ENCODE data around the gene LAMB3.

LAMB3 gene

GRCh38 chr1:209617047-209617673, 35.1 kb downstream of the LAMB3 start:
- DNase-seq = no peak

- DNase-seq = no peak
Measured at GRCh38 chr1:209616366-209617046, 35.7 kb downstream of the LAMB3 start.

DNA sequence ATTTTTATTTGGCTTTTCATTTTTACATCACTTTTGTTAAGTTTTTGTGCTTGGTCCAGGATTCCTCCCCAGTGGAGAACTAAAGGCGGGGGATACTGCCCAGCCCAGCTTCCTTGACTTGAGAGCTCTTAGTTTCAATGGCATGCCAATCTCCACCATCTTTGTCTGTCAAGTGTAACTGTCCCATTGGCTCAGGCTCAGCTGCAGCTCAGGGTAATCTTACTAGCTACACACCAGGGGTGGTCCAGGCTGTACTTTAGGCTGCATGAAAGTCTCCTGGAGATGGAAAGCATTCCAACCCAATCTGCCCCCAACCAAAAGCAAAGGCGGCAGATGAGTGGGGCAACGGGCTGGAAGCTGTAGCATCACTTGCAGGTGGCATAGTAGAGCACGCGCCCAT, 37.3 kb downstream of the LAMB3 start:
- no peak for DNase-seq

- no peak for DNase-seq
Measured at GRCh38 chr1:209614151-209614420, 38.1 kb downstream of the LAMB3 start.

DNA sequence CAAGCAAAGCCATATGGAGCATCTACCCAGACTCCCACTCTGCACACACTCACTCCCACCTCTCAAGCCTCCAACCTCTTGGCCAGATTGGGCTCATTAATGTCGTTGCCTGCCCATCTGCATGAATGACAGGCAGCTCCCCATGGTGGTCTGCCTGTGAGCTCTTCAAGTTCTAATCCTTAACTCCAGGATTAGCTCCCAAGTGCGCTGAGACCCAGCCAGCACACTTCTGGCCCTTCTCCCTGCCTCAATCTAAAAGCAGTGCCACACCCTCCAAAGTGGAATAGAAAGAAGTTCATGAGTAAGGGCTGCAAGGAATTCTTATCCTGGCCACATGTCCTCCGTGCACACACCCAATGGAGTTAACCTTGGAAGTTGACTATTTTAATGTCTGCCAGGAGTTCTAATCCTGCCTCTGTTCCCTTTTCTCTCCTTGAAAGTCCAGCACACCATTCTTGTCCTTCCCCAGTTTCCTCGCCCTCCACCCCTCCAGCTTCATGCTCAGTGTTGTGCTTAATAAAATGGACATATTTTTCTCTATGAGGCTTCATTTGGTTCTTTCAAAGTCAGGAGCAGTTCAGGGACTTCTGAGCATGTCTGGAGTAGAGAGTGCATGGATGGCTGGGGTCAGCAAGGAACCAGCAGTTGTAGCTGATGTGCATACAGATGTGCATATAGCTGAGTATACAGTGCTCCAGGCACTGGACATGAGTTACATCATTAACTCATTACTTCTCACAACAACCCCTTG, 38.6 kb downstream of the LAMB3 start:
- DNase-seq = no peak

DNA sequence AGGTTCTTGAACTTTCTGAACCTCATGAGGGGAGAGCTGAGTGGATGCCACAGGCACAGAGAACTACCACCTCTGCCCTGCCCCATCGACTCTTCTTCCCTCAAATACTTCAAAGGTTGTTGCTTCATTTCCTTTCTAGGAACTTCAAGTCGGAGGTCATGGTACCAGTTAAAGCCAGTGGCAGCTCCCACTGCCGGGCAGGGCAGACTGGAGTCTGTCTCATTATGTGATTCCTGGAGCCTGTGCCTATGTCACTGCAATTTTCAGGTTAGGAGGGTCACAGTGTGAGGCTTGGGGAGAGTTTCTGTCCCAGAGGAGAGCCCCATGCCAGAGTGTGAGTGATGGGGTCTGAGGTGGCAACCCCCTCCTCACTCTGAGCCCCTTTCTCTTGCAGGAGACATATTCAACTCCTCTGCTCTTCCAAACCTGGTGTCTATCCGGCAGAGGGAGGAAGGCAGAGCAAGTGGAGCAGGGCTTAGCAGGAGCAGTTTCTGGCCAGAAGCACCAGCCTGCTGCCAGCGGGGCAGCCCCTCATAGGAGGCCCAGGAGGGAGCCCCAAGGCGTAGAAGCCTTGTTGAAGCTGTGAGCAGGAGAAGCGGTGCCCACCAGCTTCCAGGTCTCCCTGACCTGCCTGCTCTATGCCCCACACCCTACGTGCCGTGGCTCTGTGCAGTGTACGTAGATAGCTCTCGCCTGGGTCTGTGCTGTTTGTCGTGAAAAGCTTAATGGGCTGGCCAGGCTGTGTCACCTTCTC, 39.4 kb downstream of the LAMB3 start:
- no peak for DNase-seq

GRCh38 chr1:209611771-209612570, 40.3 kb downstream of the LAMB3 start:
- DNase-seq = no peak

- DNase-seq = no peak
Measured at GRCh38 chr1:209610631-209610905, 41.7 kb downstream of the LAMB3 start.

GRCh38 chr1:209609791-209610630, 42.2 kb downstream of the LAMB3 start:
- DNase-seq = no peak

GRCh38 chr1:209609041-209609790, 43.0 kb downstream of the LAMB3 start:
- no peak for DNase-seq

- DNase-seq = no peak
Measured at GRCh38 chr1:209607795-209608178, 44.4 kb downstream of the LAMB3 start.

DNA sequence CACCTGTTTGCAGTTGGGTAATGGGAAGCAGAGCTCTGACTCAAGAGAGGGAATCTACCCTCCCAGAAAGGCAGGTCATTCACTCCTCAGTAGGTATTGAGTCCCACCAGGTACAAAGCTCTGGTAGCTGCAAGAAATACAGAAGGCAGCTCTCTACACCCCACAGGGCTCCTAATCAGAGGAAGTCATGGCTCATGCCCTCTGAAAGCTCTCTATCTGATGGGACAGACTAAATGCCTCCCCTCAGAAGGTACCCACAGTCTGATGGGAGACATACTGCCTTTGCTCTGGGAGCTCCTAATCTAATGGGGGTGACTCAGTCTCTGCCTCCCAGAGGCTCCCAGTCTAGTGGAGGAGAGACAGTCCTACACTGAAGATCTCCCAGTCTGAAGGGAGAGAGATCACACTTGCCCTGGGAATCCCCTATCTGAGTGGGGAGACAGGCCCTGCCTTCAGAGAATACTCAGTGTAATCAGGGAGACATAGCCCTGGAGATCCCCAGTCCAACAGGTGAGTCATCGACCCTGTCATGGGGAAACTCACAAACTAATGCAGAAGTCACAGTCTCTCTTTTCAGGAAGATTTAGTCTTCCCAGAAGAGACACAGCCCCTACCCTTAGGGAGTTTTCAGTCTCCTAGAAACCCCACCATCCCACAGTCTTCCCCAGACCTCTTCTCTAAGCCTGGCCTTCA, 45.0 kb downstream of the LAMB3 start:
- DNase-seq = no peak

DNA sequence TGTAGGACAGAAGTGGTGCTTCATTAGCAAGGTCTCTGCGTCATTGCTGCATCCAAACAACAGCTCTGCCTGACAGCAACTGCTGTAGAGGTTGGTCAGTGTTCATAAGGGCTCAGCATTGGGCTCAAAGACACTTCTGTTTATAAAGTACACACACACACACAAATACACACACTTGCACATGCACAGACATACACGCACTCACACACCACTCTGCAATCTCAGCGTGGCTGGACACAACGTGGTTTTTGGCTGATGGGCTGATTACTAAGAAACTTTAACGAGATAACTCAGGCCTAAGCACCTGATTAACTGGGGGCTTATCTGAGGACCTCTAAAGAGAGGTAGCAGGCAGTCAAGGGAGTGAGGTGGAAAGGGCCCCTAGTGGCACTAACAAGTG, 48.3 kb downstream of the LAMB3 start:
- DNase-seq = no peak

DNA sequence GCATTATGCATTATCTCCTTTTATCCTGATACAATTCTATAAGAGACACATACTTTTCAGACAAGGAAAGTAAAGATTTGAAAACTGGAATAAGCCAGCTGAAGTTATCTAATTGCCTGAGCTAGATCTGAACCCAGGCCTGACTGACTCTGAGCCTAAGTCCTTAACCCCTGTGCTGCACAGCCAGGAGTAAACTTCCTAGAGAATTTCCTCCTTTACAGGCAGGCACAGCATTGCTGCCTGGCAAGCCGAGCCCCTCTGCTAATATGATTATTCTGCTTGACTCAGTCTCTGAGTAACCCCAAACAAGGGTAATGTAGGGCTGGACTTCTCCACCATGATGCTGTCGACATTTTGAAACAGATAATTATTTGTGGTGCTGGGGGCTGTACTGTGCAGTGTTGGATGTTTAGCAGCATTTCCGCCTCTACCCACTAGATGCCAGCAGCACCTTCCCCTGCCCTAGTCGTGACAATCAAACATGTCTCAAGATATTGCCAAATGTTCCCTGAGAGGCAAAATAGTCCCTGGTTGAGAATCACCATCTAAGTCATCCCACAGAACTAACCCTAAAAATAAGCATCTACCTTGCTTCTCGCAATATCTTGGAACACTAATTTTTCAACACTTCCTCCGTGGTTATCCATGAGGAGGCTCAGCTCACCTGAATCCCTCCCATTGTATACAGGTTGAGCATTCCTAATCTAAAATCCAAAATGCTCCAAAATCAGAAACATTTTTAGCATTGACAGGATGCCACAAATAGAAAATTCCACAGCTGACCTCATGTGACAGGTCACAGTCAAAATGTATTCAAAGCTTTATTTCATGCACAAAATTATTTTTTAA, 50.2 kb downstream of the LAMB3 start:
- DNase-seq = peak; percentile 27

- DNase-seq = no peak
Measured at GRCh38 chr1:209600541-209600940, 51.7 kb downstream of the LAMB3 start.

GRCh38 chr1:209598227-209598626, 54.0 kb downstream of the LAMB3 start:
- DNase-seq = no peak

DNA sequence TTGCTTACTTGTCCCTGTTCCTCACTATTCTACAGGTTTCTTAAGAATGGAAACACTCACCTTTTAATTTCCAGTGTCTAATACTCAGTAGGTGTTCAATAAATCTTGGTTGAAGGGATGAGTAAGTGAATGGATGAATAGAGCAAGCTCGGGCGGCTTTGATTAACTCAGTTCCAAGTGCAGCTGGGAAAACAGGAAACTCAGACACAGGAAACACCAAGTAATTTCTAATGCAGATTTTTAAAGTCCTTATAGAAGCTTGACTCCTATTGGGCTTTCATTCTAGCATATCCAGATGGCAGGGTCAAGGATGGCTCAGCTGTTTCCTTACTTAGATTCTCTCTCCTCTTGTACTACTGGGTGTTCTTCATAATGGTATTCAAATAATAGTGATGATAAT, 54.7 kb downstream of the LAMB3 start:
- DNase-seq = no peak

DNA sequence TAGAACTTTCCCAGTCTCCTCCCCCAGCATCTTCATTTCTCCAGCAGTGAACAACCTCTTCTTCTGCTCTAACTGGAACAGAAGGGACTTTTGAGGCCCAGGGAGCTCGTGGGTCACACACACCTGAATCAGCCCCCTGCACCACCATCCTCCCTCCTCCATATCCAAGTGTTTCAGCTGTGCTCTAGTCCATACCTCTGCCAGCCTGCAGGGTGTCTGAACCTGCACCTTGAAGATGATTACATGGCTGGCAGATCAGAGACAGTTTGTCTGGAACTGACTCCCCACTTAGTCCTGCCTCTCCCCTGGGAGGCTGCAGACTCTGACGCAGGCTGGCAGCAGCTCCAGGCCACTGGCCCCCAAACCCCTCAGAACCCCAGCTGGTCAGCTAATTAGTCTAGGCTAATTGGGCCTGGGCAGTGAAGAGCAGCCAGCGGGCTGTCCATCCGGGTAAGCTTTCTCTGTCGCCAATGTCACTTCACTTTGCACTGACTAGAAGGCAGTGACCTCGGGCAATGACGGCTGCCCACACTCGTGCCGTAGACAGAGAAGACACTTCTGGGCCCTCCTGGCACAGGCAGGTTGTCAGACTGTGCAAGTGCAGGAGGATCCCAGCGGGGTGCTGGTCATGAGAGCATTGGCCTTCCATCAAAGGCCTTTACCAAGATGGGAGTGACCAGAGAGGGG, 56.5 kb downstream of the LAMB3 start:
- no peak for DNase-seq

DNA sequence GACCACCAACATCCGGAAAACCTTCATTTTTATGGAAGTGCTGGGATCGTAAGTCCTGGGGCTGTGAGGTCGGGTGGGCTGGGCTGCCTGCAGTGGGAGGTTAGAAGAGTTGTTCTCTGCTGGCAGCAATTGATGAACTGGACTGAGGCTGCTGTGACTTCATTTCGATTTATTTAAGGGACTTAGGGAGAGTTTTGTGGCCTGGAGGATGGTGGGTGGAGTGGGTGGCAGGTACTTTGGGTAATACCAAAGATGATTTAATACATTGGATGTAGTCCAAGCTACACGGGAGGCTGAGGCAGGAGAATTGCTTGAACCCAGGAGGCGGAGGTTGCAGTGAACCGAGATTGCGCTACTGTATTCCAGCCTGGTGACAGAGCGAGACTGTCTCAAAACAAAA, 57.2 kb downstream of the LAMB3 start:
- DNase-seq = no peak

Data from DMS79 treated with DMSO at 0.1 percent for 48 hours (cell line).